T-helper 2 cell treated with Interferon-gamma antibody and Interleukin-4, amounts not matched to agents 5 μg/mL and 100 μg/mL, for 36 hours (primary cell): ENCODE data around the gene NACAD.

Experiments used
- DNase-seq: peaks from one replicate; pipeline ENCODE4 v3.0.0; 2021; ENCODE audit warnings: low spot score
- H3K27ac Mint-ChIP-seq: one replicate; pipeline ENCODE4 v1.8.0; 2021; ENCODE audit warnings: mild to moderate bottlenecking, mixed read lengths
- H3K27me3 Mint-ChIP-seq: one replicate; pipeline ENCODE4 v1.8.0; 2021; ENCODE audit warnings: low read depth, mixed read lengths
- H3K36me3 Mint-ChIP-seq: one replicate; pipeline ENCODE4 v1.8.0; 2021; ENCODE audit warnings: low read depth, mixed read lengths
- H3K4me1 Mint-ChIP-seq: one replicate; pipeline ENCODE4 v1.8.0; 2021; ENCODE audit warnings: low read depth, mixed read lengths
- H3K4me3 Mint-ChIP-seq: one replicate; pipeline ENCODE4 v1.8.0; 2022; ENCODE audit warnings: mild to moderate bottlenecking, moderate library complexity, mixed read lengths
- H3K9me3 Mint-ChIP-seq: one replicate; pipeline ENCODE4 v1.8.0; 2021; ENCODE audit warnings: mixed read lengths

The NACAD gene

DNA sequence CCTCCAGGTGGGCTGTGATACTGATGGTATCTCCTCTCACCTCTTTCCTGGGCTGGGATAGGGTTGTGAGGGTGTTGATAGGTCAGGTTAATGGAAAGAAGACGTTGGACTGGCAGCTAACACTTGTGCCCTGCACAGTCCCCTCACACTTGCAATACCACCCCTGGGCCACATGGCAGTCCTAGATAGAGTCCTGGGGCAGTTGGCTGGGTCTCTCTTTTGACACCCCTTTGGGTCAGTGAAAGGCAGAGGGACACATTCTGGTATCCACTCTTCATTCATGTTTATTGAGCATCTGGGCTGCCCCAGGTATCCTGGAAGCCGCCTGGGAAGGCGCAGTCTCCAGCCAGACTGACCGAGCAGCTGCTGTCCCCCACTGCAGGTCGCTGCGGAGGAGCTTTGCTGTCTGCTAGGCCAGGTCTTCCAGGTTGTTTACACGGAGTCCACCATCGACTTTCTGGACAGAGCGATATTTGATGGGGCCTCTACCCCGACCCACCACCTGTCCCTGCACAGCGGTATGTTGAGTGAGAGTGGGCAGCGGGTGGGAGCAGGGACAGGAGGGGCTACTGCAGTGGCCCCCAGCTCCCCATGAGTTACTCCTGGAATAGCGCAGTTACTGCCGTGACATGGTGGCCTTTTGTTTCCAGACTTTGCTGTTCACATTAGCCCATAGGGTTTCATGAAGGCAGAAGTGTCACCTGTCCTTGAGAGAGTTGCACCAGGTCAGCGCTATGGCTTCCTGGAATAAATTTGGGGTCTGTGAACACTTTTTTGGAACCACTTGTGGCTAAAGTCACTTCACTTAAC is 19.1 kb downstream of the NACAD start:
- Mint-ChIP-seq H3K36me3 (peaks cover 70% of the 10 kb centered on the region), H3K27ac (no peak overlapping the region), H3K27me3 (no peaks in the 10 kb centered on the region), H3K4me3 (no peak overlapping the region), H3K9me3 (no peaks in the 10 kb centered on the region), H3K4me1 (peaks cover 5% of the 10 kb centered on the region)
- no peak for DNase-seq

DNA sequence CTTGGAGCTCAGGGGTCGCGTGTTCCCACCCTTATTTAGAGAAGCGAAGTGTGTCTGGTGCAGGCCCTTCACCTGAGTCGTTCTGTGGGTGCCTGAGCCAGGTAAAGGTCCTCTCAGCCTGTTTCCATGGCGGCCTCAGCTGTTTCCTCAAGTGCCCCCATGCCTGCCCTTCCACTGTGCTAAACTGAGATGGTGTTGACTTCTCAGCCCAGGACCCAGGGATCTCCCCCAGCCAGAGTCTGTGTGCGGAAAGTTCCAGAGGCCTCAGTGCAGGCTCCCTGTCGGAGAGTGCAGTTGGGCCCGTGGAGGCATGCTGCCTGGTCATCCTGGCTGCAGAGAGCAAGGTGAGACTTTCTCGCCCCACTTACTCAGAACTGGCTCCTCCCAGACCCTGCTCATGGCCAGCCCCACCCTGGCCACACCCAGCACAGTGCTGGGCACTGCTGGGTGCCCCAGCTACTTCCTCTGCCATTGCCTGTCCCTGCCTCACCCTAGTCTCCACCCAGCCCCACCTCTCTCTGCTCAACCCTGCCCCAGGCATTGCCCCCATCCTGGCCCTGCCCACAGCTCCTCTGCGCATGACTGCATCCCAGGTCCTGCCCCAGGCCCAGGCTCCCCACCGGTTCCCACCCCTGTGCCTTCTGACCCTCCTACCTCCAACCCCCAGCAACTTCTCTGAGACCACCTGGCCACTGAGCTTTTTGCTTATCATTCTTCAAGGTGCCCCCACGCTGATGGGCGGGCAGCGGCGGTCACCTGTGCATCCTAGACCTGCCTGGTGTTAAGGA is 20.3 kb downstream of the NACAD start:
- Mint-ChIP-seq H3K9me3 (no peaks in the 10 kb centered on the region), H3K4me1 (peaks cover 8% of the 10 kb centered on the region), H3K36me3 (peaks cover 71% of the 10 kb centered on the region), H3K27me3 (no peaks in the 10 kb centered on the region), H3K4me3 (peak overlapping the region; percentile 9), H3K27ac (peak overlapping the region; percentile 52)
- no peak for DNase-seq

GRCh38 chr7:45067582-45067981 is 21.2 kb downstream of the NACAD start:
- Mint-ChIP-seq H3K27me3 (no peaks in the 10 kb centered on the region), H3K4me1 (peaks cover 10% of the 10 kb centered on the region), H3K27ac (peak overlapping the region; percentile 31), H3K4me3 (no peak overlapping the region), H3K9me3 (no peaks in the 10 kb centered on the region), H3K36me3 (peaks cover 66% of the 10 kb centered on the region)
- no peak for DNase-seq

- no peaks in the 10 kb centered on the region for H3K9me3 Mint-ChIP-seq
- peaks cover 21% of the 10 kb centered on the region for H3K4me1 Mint-ChIP-seq
- H3K27me3 Mint-ChIP-seq, result no peaks in the 10 kb centered on the region
- no peak overlapping the region for H3K4me3 Mint-ChIP-seq
- H3K36me3 Mint-ChIP-seq, result peaks cover 69% of the 10 kb centered on the region
- DNase-seq, result no peak
- H3K27ac Mint-ChIP-seq, result no peak overlapping the region
These were observed 22.4 kb downstream of the NACAD start for GRCh38 chr7:45066409-45066808.

DNA sequence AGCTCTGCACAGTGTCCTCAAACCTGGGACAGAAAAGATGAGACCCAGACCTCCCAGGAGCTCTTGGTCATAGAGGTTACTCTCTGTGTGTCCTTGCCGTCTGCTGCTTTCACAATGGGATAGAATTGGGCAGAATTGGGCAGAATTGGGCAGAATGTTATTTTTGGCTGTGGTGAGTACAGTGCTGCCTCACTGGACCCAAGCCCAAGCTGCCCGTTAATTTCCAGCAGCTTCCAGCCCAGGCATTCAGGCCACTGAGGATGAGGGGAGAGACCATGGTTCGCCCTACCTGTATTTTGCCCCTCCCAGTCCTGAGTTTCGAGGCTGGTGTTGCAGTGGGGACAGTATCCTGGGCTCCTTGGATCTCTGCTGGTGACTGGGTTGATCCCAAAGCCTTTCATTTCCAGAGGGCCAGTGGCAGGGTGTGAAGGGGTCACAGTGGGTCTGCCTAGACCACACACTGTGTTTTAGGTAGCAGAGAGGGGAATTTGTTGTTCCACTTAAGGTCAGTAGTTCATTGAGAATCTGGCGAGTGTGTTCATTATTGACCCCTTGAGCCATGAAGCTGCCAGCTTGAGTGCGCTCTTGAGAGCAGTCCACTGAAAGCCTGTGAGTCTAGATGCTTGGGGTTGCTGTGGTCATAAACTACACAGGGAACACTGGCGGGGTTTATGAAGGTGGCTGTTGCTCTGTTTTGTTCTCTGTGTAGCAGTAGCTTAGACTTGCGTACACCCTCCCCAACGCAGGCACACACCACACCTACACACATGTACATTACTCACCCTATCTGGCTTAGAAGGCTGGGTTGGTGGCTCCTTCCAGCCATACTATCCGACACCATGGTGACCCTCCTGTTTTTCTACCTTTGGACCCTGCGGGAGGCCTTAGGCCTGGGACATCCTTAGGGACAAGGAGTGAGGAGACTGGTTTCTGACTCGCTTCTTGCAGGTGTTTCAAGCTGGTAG is 23.5 kb downstream of the NACAD start:
- Mint-ChIP-seq H3K4me3 (no peak overlapping the region), H3K27me3 (no peaks in the 10 kb centered on the region), H3K36me3 (peaks cover 72% of the 10 kb centered on the region), H3K4me1 (peaks cover 30% of the 10 kb centered on the region), H3K9me3 (no peaks in the 10 kb centered on the region), H3K27ac (peak overlapping the region; percentile 15)
- no peak for DNase-seq

DNA sequence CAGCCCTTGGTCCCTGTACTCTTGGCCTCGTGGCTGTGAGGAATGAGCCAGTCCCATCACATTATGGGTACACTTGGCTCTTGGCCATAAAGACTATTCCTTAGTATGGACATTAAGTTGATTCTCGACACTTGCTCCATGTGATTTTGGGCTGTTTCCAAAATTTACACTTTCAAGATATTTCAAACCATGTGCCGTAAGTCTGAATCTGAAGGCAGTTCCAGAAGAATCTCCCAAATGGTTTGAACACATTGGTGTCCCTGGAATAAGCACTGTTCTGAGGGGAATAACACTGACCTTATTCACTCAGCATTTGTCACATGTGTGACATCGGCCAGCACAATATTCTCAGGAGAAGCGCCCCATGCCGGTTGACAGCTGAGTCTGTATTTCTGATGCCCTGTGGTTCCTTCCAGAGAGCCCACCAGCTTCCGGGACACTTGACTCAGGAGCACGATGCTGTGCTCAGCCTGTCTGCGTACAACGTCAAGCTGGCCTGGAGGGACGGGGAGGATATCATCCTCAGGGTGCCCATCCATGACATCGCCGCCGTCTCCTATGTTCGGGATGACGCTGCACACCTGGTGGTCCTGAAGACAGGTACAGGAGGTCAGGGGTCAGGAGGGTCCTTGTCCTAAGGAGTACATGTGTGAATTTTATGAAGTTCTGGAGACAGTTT is 24.6 kb downstream of the NACAD start:
- no peaks in the 10 kb centered on the region for H3K9me3 Mint-ChIP-seq
- H3K27me3 Mint-ChIP-seq, result no peaks in the 10 kb centered on the region
- peaks cover 69% of the 10 kb centered on the region for H3K36me3 Mint-ChIP-seq
- no peak for DNase-seq
- peaks cover 37% of the 10 kb centered on the region for H3K4me1 Mint-ChIP-seq
- no peak overlapping the region for H3K4me3 Mint-ChIP-seq
- H3K27ac Mint-ChIP-seq, result no peak overlapping the region

DNA sequence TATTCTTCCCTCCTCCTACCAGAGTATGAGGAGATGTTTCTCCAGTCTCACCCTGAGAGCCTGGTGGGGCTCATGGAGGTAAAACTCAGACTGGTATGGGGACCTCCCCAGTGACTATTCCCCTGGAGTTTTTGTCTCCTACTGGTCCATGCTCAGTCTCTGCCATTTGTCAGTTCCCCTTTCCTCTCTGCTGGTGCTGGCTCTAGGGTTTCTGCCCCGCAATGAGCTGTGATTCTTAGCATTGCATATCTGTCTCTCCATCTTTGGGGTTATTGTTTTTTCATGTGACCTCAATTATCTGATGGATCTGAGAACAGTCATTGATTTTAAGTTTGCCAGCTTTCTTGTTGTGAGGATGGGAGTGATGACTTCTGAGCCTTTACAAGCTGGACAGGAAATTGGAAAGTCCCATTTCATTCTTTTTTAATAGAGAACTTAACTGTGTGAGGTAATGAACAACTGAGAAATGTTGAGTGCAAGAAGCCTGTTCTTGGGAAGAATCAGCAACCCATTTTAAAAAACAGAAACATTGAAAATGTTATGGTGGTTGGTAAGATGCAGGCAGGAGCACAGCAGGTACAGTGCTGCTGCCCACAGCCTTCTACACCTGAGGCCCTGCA is 26.9 kb downstream of the NACAD start:
- H3K9me3 Mint-ChIP-seq, result no peaks in the 10 kb centered on the region
- no peak for DNase-seq
- H3K27me3 Mint-ChIP-seq, result no peaks in the 10 kb centered on the region
- peak overlapping the region; percentile 59 for H3K4me3 Mint-ChIP-seq
- peaks cover 67% of the 10 kb centered on the region for H3K36me3 Mint-ChIP-seq
- H3K4me1 Mint-ChIP-seq, result peaks cover 48% of the 10 kb centered on the region
- H3K27ac Mint-ChIP-seq, result peak overlapping the region; percentile 74

- H3K36me3 Mint-ChIP-seq, result peaks cover 64% of the 10 kb centered on the region
- H3K4me1 Mint-ChIP-seq, result peaks cover 48% of the 10 kb centered on the region
- H3K9me3 Mint-ChIP-seq, result no peaks in the 10 kb centered on the region
- no peaks in the 10 kb centered on the region for H3K27me3 Mint-ChIP-seq
- peak overlapping the region; percentile 59 for H3K4me3 Mint-ChIP-seq
- DNase-seq, result no peak
- H3K27ac Mint-ChIP-seq, result peak overlapping the region; percentile 74
These were observed 27.4 kb downstream of the NACAD start for GRCh38 chr7:45061352-45061751.

DNA sequence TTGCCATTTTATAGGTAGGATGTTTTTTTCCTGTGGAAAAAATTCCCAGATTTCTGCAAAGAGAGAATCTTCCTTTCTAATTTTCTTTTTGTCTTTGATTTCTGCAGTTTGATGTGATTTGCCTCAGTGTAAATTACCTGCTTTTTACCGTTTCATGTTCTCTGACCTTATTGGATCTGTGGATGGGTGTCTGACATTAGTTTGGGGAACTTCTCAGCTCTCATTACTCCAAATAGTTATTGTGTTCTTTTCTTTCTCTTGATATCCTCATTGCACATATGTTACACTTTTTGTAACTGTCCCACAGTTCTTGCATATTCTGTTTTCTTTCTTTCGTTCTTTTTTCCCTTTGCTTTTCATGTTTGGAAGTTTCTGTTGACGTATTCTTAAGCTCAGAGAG is 28.5 kb downstream of the NACAD start:
- H3K4me1 Mint-ChIP-seq, result peaks cover 45% of the 10 kb centered on the region
- H3K27ac Mint-ChIP-seq, result peak overlapping the region; percentile 41
- no peaks in the 10 kb centered on the region for H3K27me3 Mint-ChIP-seq
- no peak for DNase-seq
- H3K4me3 Mint-ChIP-seq, result peak overlapping the region; percentile 10
- H3K9me3 Mint-ChIP-seq, result no peaks in the 10 kb centered on the region
- H3K36me3 Mint-ChIP-seq, result peaks cover 63% of the 10 kb centered on the region

- Mint-ChIP-seq H3K9me3 (no peaks in the 10 kb centered on the region), H3K36me3 (peaks cover 68% of the 10 kb centered on the region), H3K4me1 (peaks cover 51% of the 10 kb centered on the region), H3K27ac (no peak overlapping the region), H3K27me3 (no peaks in the 10 kb centered on the region), H3K4me3 (no peak overlapping the region)
- no peak for DNase-seq
These were observed 30.9 kb downstream of the NACAD start for GRCh38 chr7:45057878-45058277.

- H3K9me3 Mint-ChIP-seq, result no peaks in the 10 kb centered on the region
- no peaks in the 10 kb centered on the region for H3K27me3 Mint-ChIP-seq
- H3K27ac Mint-ChIP-seq, result no peak overlapping the region
- no peak for DNase-seq
- H3K4me1 Mint-ChIP-seq, result peaks cover 34% of the 10 kb centered on the region
- peaks cover 64% of the 10 kb centered on the region for H3K36me3 Mint-ChIP-seq
- no peak overlapping the region for H3K4me3 Mint-ChIP-seq
These were observed 33.1 kb downstream of the NACAD start for GRCh38 chr7:45055594-45056219.

DNA sequence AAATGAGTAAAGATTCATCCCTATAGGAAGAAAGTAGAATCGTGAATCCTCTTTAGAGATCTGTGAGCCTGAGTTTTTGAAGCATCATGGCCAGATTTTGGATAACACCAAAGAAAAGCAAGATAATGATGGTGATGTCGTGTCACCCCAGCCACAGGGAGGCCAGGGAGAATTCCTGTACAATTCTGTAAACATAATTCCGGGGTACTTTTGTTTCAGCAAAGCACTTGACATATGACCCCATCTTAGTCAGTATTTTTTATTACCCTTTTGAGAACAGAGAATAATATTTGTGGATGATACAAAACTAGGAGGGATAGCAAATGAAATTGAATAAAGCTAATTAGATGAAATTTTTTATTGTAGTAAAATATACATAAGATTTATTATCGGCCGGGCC is 33.8 kb downstream of the NACAD start:
- Mint-ChIP-seq H3K36me3 (peaks cover 64% of the 10 kb centered on the region), H3K4me1 (peaks cover 30% of the 10 kb centered on the region), H3K27me3 (no peaks in the 10 kb centered on the region), H3K4me3 (no peak overlapping the region), H3K27ac (no peak overlapping the region), H3K9me3 (no peaks in the 10 kb centered on the region)
- DNase-seq, result no peak
